ENCODE measurements around the gene FHIT. TPM values are rescaled to one million over a fixed set of nuclear protein-coding genes. Genes with fewer than 3 reads are reported as not detected.

Gene FHIT
- total RNA-seq, 1 experiment from 2014 or later = 20.1 TPM

- no peak overlapping the region for H3K4me3 Mint-ChIP-seq (ENCODE audit: unreplicated experiment)
- no peak for DNase-seq (ENCODE audit: unreplicated experiment)
- no peaks in the 10 kb centered on the region for H3K4me1 Mint-ChIP-seq (ENCODE audit: insufficient read depth, unreplicated experiment)
- intact Hi-C loops (cut with micrococcal nuclease) = no loop called here
- ChIA-PET CTCF (interaction anchor here (0.7 to 1.5 kb wide), 4 partner anchors 11 to 1840 kb away, joined by 3 to 6 read pairs (median 4); no protein-coding TSS in a partner anchor), POLR2A (interaction anchor here (0.6 kb wide), 1 partner anchor 9 kb away, joined by 3 read pairs; no protein-coding TSS in a partner anchor)
- no TSS peak for BruUV-seq (replicated peaks)
- H3K36me3 Mint-ChIP-seq (ENCODE audit: insufficient read depth, unreplicated experiment) = no peaks in the 10 kb centered on the region
- TF ChIP-seq CTCF (IDR thresholded peaks at IDR 0.05; ENCODE audit: unreplicated experiment) = no peak
- H3K27me3 Mint-ChIP-seq (ENCODE audit: insufficient read depth, unreplicated experiment) = no peaks in the 10 kb centered on the region
- no peak overlapping the region for H3K27ac Mint-ChIP-seq (ENCODE audit: low read depth, unreplicated experiment)
- no peaks in the 10 kb centered on the region for H3K9me3 Mint-ChIP-seq (ENCODE audit: unreplicated experiment)
These were observed 469.3 kb downstream of the FHIT start for GRCh38 chr3:60781935-60782334.

DNA sequence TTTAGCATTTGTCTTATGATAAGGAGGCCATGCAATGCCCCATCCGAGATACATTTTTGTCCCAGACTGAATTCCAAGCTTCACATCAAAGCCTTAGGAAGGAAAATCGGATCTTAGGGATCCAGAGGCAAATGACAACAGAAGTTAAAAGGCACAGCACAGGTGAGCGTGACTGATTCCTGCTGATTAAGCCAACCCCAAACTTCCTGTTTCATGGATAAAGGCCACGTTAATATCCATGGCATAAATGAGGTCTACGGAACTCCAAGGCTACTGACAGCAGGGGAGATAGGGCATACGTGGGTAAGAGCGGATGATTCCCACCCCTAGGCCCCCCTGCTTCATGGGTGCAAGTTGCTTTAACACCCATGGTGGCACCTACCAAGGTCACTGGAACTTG lies 471.6 kb downstream of the FHIT start:
- Mint-ChIP-seq H3K36me3 (ENCODE audit: insufficient read depth, unreplicated experiment) (no peaks in the 10 kb centered on the region), H3K9me3 (ENCODE audit: unreplicated experiment) (no peaks in the 10 kb centered on the region), H3K27ac (ENCODE audit: low read depth, unreplicated experiment) (no peak overlapping the region), H3K4me1 (ENCODE audit: insufficient read depth, unreplicated experiment) (peaks cover 21% of the 10 kb centered on the region), H3K27me3 (ENCODE audit: insufficient read depth, unreplicated experiment) (no peaks in the 10 kb centered on the region), H3K4me3 (ENCODE audit: unreplicated experiment) (no peak overlapping the region)
- BruUV-seq (replicated peaks) = no TSS peak
- CTCF ChIA-PET = interaction anchor here (0.8 to 1.1 kb wide), 2 partner anchors 308 to 794 kb away, joined by 4 to 6 read pairs; no protein-coding TSS in a partner anchor
- intact Hi-C loops (cut with micrococcal nuclease) = loop anchor here (10.0 kb wide), 1 partner anchor 165 kb away; no protein-coding TSS in a partner anchor
- POLR2A ChIA-PET = no interaction called here
- DNase-seq (ENCODE audit: unreplicated experiment) = no peak
- TF ChIP-seq CTCF (IDR thresholded peaks at IDR 0.05; ENCODE audit: unreplicated experiment) = no peak

DNA sequence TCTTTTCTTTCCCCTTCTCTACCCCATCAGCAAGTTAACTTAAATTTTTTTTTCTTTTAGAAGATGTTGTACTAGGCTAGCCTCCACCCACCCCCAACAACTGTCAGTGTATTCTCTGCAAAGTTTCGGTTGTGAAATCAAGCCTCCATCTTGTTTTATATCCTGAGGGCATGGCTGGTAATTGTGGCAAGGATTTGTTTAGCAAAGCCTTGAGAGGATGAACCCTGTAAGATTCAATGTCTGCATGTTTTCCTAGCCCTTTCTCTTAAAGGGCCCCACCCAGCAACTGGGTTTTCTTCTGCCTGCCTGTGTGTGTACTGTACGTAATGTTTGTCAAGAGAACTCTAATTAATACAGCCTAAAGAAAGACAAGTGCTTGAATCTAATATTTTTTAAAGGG lies 475.3 kb downstream of the FHIT start:
- no peaks in the 10 kb centered on the region for H3K9me3 Mint-ChIP-seq (ENCODE audit: unreplicated experiment)
- no peaks in the 10 kb centered on the region for H3K36me3 Mint-ChIP-seq (ENCODE audit: insufficient read depth, unreplicated experiment)
- H3K4me1 Mint-ChIP-seq (ENCODE audit: insufficient read depth, unreplicated experiment) = peaks cover 23% of the 10 kb centered on the region
- intact Hi-C loops (cut with micrococcal nuclease) = loop anchor here (10.0 kb wide), 1 partner anchor 169 kb away; no protein-coding TSS in a partner anchor
- POLR2A ChIA-PET = interaction anchor here (1.3 to 2.8 kb wide), 2 partner anchors 33 to 182 kb away, joined by 3 to 13 read pairs; no protein-coding TSS in a partner anchor
- no peak overlapping the region for H3K4me3 Mint-ChIP-seq (ENCODE audit: unreplicated experiment)
- H3K27ac Mint-ChIP-seq (ENCODE audit: low read depth, unreplicated experiment) = peak overlapping the region; percentile 40
- no TSS peak for BruUV-seq (replicated peaks)
- CTCF ChIA-PET = interaction anchor here (0.6 to 1.0 kb wide), 2 partner anchors 11 to 32 kb away, joined by 3 read pairs; no protein-coding TSS in a partner anchor
- peak; percentile 56 for DNase-seq (ENCODE audit: unreplicated experiment)
- H3K27me3 Mint-ChIP-seq (ENCODE audit: insufficient read depth, unreplicated experiment) = no peaks in the 10 kb centered on the region
- TF ChIP-seq CTCF (IDR thresholded peaks at IDR 0.05; ENCODE audit: unreplicated experiment) = no peak

- no peak for TF ChIP-seq CTCF (IDR thresholded peaks at IDR 0.05; ENCODE audit: unreplicated experiment)
- no peaks in the 10 kb centered on the region for H3K9me3 Mint-ChIP-seq (ENCODE audit: unreplicated experiment)
- no TSS peak for BruUV-seq (replicated peaks)
- H3K27ac Mint-ChIP-seq (ENCODE audit: low read depth, unreplicated experiment) = no peak overlapping the region
- CTCF ChIA-PET = no interaction called here
- POLR2A ChIA-PET = interaction anchor here (0.6 to 2.8 kb wide), 3 partner anchors 10 to 786 kb away, joined by 3 to 13 read pairs (median 5); no protein-coding TSS in a partner anchor
- no peak overlapping the region for H3K4me3 Mint-ChIP-seq (ENCODE audit: unreplicated experiment)
- H3K4me1 Mint-ChIP-seq (ENCODE audit: insufficient read depth, unreplicated experiment) = peaks cover 23% of the 10 kb centered on the region
- intact Hi-C loops (cut with micrococcal nuclease) = loop anchor here (10.0 kb wide), 1 partner anchor 170 kb away; no protein-coding TSS in a partner anchor
- peak; percentile 54 for DNase-seq (ENCODE audit: unreplicated experiment)
- no peaks in the 10 kb centered on the region for H3K36me3 Mint-ChIP-seq (ENCODE audit: insufficient read depth, unreplicated experiment)
- H3K27me3 Mint-ChIP-seq (ENCODE audit: insufficient read depth, unreplicated experiment) = no peaks in the 10 kb centered on the region
These were observed 476.6 kb downstream of the FHIT start for GRCh38 chr3:60774617-60775016.

All from MCF 10A (cell line).